LNCAP (cell line): ENCODE results near the gene DXO.

ENCODE experiments used
- CTCF ChIP-seq: fragments of 450-650 bp; IDR thresholded peaks from 2 replicates; pipeline ENCODE4 v1.5.1; 2017; ENCODE audit warnings: mild to moderate bottlenecking

DXO gene

GRCh38 chr6:31956796-31957195 is 15.1 kb downstream of the DXO start:
- no peak for TF ChIP-seq CTCF

GRCh38 chr6:31954511-31954910 is 17.4 kb downstream of the DXO start:
- TF ChIP-seq CTCF = no peak

GRCh38 chr6:31952890-31953289 is 19.0 kb downstream of the DXO start:
- no peak for TF ChIP-seq CTCF

GRCh38 chr6:31952140-31952805 is 19.7 kb downstream of the DXO start:
- TF ChIP-seq CTCF = peak; percentile 71

- TF ChIP-seq CTCF = no peak
These were observed 21.9 kb downstream of the DXO start for GRCh38 chr6:31949926-31950548.

GRCh38 chr6:31948753-31949413 is 23.1 kb downstream of the DXO start:
- TF ChIP-seq CTCF = no peak

- TF ChIP-seq CTCF = no peak
These were observed 23.6 kb downstream of the DXO start for GRCh38 chr6:31948306-31948705.
